Natural killer cell (primary cell): ENCODE data around the gene MAGEB16. TPM values are rescaled to one million over a fixed set of nuclear protein-coding genes. Genes with fewer than 3 reads are reported as not detected.

Source experiments
- ATAC-seq, 3 donors: fragments of 150-1000 bp in 2 of 3; fragments of 200-7000 bp in 1 of 3; cut with Tn5 transposase; 1 replicate in 1 of 3; 2 replicates in 2 of 3; pipeline ENCODE4 v1.10.0; 2021; ENCODE audit warnings: mild to moderate bottlenecking in 2 of 3, moderate library complexity in 2 of 3
- DNase-seq, 2 donors: peaks; one replicate each; pipeline versions ENCODE4 v3.0.0 to v3.0.0-alpha.2; 2013 to 2021; ENCODE audit warnings: mixed read lengths in 1 of 2
- H3K27ac ChIP-seq: one replicate; pipeline ENCODE4 v1.5.1; 2013; ENCODE audit warnings: mild to moderate bottlenecking, low read length
- H3K27me3 ChIP-seq: one replicate; pipeline ENCODE4 v1.6.1; 2013; ENCODE audit warnings: low read length; ENCODE audit not compliant: control insufficient read depth, insufficient read depth
- H3K36me3 ChIP-seq: one replicate; pipeline ENCODE4 v1.6.1; 2013; ENCODE audit warnings: low read length; ENCODE audit not compliant: control insufficient read depth, insufficient read depth
- H3K4me1 ChIP-seq: one replicate; pipeline ENCODE4 v1.6.1; 2013; ENCODE audit warnings: low read length; ENCODE audit not compliant: control insufficient read depth, insufficient read depth
- H3K4me3 ChIP-seq: one replicate; pipeline ENCODE4 v1.5.1; 2013; ENCODE audit warnings: low read length
- H3K9me3 ChIP-seq: one replicate; pipeline ENCODE4 v1.6.1; 2013; ENCODE audit warnings: low read length; ENCODE audit not compliant: control insufficient read depth, insufficient read depth
- H3K27ac Mint-ChIP-seq, 2 donors: one replicate each; pipeline ENCODE4 v1.8.0; 2022; ENCODE audit warnings: mild to moderate bottlenecking in 2 of 2, mixed read lengths in 2 of 2, moderate library complexity in 1 of 2
- H3K27me3 Mint-ChIP-seq, 2 donors: one replicate each; pipeline ENCODE4 v1.8.0; 2022; ENCODE audit warnings: low read depth in 2 of 2, mixed read lengths in 2 of 2
- H3K36me3 Mint-ChIP-seq: one replicate; pipeline ENCODE4 v1.8.0; 2022; ENCODE audit warnings: mixed read lengths
- H3K4me1 Mint-ChIP-seq, 2 donors: one replicate each; pipeline ENCODE4 v1.8.0; 2022; ENCODE audit warnings: mixed read lengths in 2 of 2
- H3K4me3 Mint-ChIP-seq: one replicate; pipeline ENCODE4 v1.8.0; 2022; ENCODE audit warnings: mild to moderate bottlenecking, moderate library complexity, mixed read lengths
- H3K9me3 Mint-ChIP-seq, 2 donors: one replicate each; pipeline ENCODE4 v1.8.0; 2022; ENCODE audit warnings: mixed read lengths in 2 of 2
- WGBS: methylation state at CpG from one replicate; pipeline ENCODE4 v1.1.7; 2013; ENCODE audit warnings: missing lambda C conversion rate; ENCODE audit not compliant: insufficient coverage; 5-methylcytosine and 5-hydroxymethylcytosine counted together
- intact Hi-C: fragments of 100-400 bp; cut with micrococcal nuclease; formaldehyde crosslinking; loops from one replicate; pipeline ENCODE4 v1.14.2; 2022
- total RNA-seq, 4 donors: library from RNA; stranded (reverse); fragments of 120-200 nt in 1 of 4; gene quantifications; one replicate each; pipeline versions ENCODE4 v1.2.3 to v1.2.4, GENCODE V29; 2013 to 2022
- TF ChIP-seq, protein P1 (sequence below): fragments of 200-600 bp; IDR thresholded peaks from one replicate; pipeline ENCODE4 v1.8.0; 2022; ENCODE audit warnings: antibody characterized with exemption

MAGEB16 gene
- total RNA-seq, 3 donors from 2014 or later (not counting 1 experiment from before 2014, with no cell fraction given): not detected

DNA sequence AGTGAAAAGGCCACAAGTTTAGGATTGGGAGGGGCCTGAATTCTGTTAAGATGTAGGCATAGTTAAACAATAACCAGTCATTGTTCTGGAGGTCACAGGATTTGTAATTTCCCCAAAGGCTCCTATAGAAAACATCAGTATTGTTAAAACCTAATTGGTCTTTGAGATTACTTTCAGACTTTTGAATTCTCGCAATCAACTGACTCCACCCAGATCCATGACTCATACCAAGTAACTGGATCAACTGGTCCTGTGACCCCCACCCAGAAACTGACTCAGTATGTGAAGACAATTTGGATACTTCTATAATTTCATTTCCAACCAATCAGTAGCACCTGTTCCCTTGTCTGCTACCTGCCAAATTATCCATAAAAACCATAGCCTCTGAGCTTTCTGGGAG, 28.4 kb downstream of the MAGEB16 start:
- Histone ChIP-seq H3K36me3 (no peaks in the 10 kb centered on the region), H3K4me1 (no peaks in the 10 kb centered on the region), H3K4me3 (no peak overlapping the region), H3K27me3 (no peaks in the 10 kb centered on the region), H3K27ac (no peak overlapping the region), H3K9me3 (no peaks in the 10 kb centered on the region)
- no peak overlapping the region for H3K27ac Mint-ChIP-seq
- ATAC-seq (no peak), DNase-seq (no peak)
- H3K36me3 Mint-ChIP-seq: peaks cover 7% of the 10 kb centered on the region
- WGBS: 83% methylated on average over 1 of the region's 1 CpG
- H3K4me1 Mint-ChIP-seq: no peaks in the 10 kb centered on the region
- H3K9me3 Mint-ChIP-seq: peaks cover under 1 to 5% of the 10 kb centered on the region in 2 donors
- TF ChIP-seq, protein P1, sequence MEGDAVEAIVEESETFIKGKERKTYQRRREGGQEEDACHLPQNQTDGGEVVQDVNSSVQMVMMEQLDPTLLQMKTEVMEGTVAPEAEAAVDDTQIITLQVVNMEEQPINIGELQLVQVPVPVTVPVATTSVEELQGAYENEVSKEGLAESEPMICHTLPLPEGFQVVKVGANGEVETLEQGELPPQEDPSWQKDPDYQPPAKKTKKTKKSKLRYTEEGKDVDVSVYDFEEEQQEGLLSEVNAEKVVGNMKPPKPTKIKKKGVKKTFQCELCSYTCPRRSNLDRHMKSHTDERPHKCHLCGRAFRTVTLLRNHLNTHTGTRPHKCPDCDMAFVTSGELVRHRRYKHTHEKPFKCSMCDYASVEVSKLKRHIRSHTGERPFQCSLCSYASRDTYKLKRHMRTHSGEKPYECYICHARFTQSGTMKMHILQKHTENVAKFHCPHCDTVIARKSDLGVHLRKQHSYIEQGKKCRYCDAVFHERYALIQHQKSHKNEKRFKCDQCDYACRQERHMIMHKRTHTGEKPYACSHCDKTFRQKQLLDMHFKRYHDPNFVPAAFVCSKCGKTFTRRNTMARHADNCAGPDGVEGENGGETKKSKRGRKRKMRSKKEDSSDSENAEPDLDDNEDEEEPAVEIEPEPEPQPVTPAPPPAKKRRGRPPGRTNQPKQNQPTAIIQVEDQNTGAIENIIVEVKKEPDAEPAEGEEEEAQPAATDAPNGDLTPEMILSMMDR: no peak
- H3K27me3 Mint-ChIP-seq: no peaks in the 10 kb centered on the region
- intact Hi-C loops: no loop called here
- H3K4me3 Mint-ChIP-seq: no peak overlapping the region

DNA sequence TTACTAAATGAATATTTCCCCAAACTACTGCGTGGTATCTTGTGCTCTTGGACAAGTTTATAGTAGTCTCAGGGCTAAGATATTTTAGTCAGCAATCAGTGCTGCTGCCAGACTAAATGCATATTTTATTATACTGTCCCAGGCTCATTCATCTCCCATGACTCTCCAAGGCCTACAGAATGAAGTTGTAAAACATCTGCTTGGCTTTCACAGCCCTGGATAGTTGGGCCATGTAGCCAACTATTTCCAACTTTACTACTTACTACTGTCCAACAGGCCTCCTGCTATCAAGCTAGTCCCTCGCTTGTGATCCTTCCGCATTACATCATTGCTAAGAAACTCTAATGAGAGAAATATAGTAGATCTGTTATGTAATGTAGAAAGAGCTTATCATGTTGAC, 31.4 kb downstream of the MAGEB16 start:
- Histone ChIP-seq H3K9me3 (no peaks in the 10 kb centered on the region), H3K27me3 (no peaks in the 10 kb centered on the region), H3K27ac (no peak overlapping the region), H3K4me1 (no peaks in the 10 kb centered on the region), H3K36me3 (no peaks in the 10 kb centered on the region), H3K4me3 (no peak overlapping the region)
- no peak for DNase-seq
- ATAC-seq: no peak
- no peaks in the 10 kb centered on the region for H3K4me1 Mint-ChIP-seq
- no peaks in the 10 kb centered on the region for H3K36me3 Mint-ChIP-seq
- H3K27ac Mint-ChIP-seq: no peak overlapping the region
- TF ChIP-seq, protein P1: no peak
- H3K9me3 Mint-ChIP-seq: peaks cover 7 to 8% of the 10 kb centered on the region in 2 donors
- WGBS: no CpG with 5 or more reads among the region's 3 CpGs
- no peak overlapping the region for H3K4me3 Mint-ChIP-seq
- no peaks in the 10 kb centered on the region for H3K27me3 Mint-ChIP-seq
- intact Hi-C loops: no loop called here

GRCh38 chrX:35841872-35842271, 43.7 kb downstream of the MAGEB16 start:
- no peak overlapping the region for H3K27ac ChIP-seq
- TF ChIP-seq, protein P1: no peak
- Mint-ChIP-seq H3K27me3 (no peaks in the 10 kb centered on the region), H3K9me3 (peaks cover 2 to 4% of the 10 kb centered on the region in 2 donors), H3K4me3 (no peak overlapping the region), H3K36me3 (no peaks in the 10 kb centered on the region), H3K4me1 (no peaks in the 10 kb centered on the region), H3K27ac (no peak overlapping the region)
- no peaks in the 10 kb centered on the region for H3K9me3 ChIP-seq
- ATAC-seq (no peak), DNase-seq (no peak)
- 54% methylated on average over 1 of the region's 2 CpGs for WGBS
- H3K27me3 ChIP-seq: no peaks in the 10 kb centered on the region
- no peaks in the 10 kb centered on the region for H3K4me1 ChIP-seq
- H3K4me3 ChIP-seq: no peak overlapping the region
- H3K36me3 ChIP-seq: no peaks in the 10 kb centered on the region
- intact Hi-C loops: no loop called here

- Histone ChIP-seq H3K9me3 (no peaks in the 10 kb centered on the region), H3K27me3 (no peaks in the 10 kb centered on the region), H3K4me3 (no peak overlapping the region), H3K4me1 (no peaks in the 10 kb centered on the region), H3K36me3 (no peaks in the 10 kb centered on the region), H3K27ac (no peak overlapping the region)
- ATAC-seq: no peak
- no peaks in the 10 kb centered on the region for H3K36me3 Mint-ChIP-seq
- H3K27me3 Mint-ChIP-seq: no peaks in the 10 kb centered on the region
- WGBS: 0% methylated on average over 1 of the region's 3 CpGs
- peaks cover 2 to 4% of the 10 kb centered on the region in 2 donors for H3K9me3 Mint-ChIP-seq
- DNase-seq: no peak
- H3K4me3 Mint-ChIP-seq: no peak overlapping the region
- H3K4me1 Mint-ChIP-seq: no peaks in the 10 kb centered on the region
- intact Hi-C loops: no loop called here
- H3K27ac Mint-ChIP-seq: no peak overlapping the region
- TF ChIP-seq, protein P1: no peak
Measured at GRCh38 chrX:35842674-35843073, 44.5 kb downstream of the MAGEB16 start.
